OCI-LY1 (cell line): ENCODE measurements around the gene SLC5A4.

ENCODE experiments used
- CTCF ChIP-seq: fragments of 200-600 bp; sonication (generic), shearing (Covaris generic); IDR thresholded peaks from 2 replicates; pipeline ENCODE4 v1.5.1; 2017; ENCODE audit warnings: mild to moderate bottlenecking, antibody characterized with exemption, low read length, moderate library complexity, mixed read lengths
- EZH2 ChIP-seq: fragments of 200-600 bp; sonication (generic), shearing (Covaris generic); IDR thresholded peaks from 2 replicates; pipeline ENCODE4 v1.8.0; 2017; ENCODE audit warnings: borderline replicate concordance, mixed run types, mild to moderate bottlenecking, antibody characterized with exemption, low read length, moderate library complexity, mixed read lengths

- TF ChIP-seq CTCF, result no peak
- TF ChIP-seq EZH2, result no peak
These were observed 55.8 kb downstream of the SLC5A4 start for GRCh38 chr22:32199341-32199740.
